OCI-LY7 (cell line): ENCODE data around the gene MAGEF1. TPM values are rescaled to one million over a fixed set of nuclear protein-coding genes. Genes with fewer than 3 reads are reported as not detected.
"Not testable (repeated sequence)": the region's sequence is repeated elsewhere in the genome, so short reads cannot be mapped to it uniquely, and the experiment has no call there.

Experiments
- BruUV-seq: library from RNA; stranded (reverse); fragments of 400-500 nt; replicated peaks from 2 replicates; lab custom pipeline; 2021; lab: Mats Ljungman, UMichigan
- CTCF ChIA-PET: fragments of 300-600 bp; sonication (Branson Sonifier 250); formaldehyde crosslinking; loops from one replicate; lab custom pipeline; 2022; ENCODE audit warnings: antibody characterized with exemption; ENCODE audit not compliant: unreplicated experiment; lab: Charles Lee
- POLR2A ChIA-PET: fragments of 300-600 bp; sonication (Branson Sonifier 250); formaldehyde crosslinking; loops from one replicate; lab custom pipeline; 2022; ENCODE audit warnings: antibody characterized with exemption; lab: Charles Lee
- DNase-seq: peaks from one replicate; pipeline ENCODE4 v3.0.0-alpha.2; 2015; ENCODE audit warnings: low spot score
- H2AFZ ChIP-seq: fragments of 200-600 bp; sonication (generic), shearing (Covaris generic); 2 replicates; pipeline ENCODE4 v1.6.1; 2014; ENCODE audit warnings: mild to moderate bottlenecking, antibody characterized with exemption, low read length, moderate library complexity
- H3K27ac ChIP-seq: fragments of 200-600 bp; sonication (generic); 2 replicates; pipeline ENCODE4 v1.5.1; 2014; ENCODE audit warnings: mixed run types, low read depth, mild to moderate bottlenecking, moderate library complexity, low read length, inconsistent platforms; ENCODE audit not compliant: poor library complexity, severe bottlenecking
- H3K36me3 ChIP-seq: fragments of 200-600 bp; sonication (generic); 2 replicates; pipeline ENCODE4 v1.6.1; 2014; ENCODE audit warnings: mild to moderate bottlenecking, antibody characterized with exemption, low read length, moderate library complexity, mixed read lengths; ENCODE audit not compliant: insufficient read depth
- H3K4me1 ChIP-seq: fragments of 200-600 bp; sonication (generic); 2 replicates; pipeline ENCODE4 v1.5.1; 2014; ENCODE audit warnings: mild to moderate bottlenecking, low read length; ENCODE audit not compliant: insufficient read depth, poor library complexity, severe bottlenecking
- H3K4me2 ChIP-seq: fragments of 200-600 bp; sonication (generic); 2 replicates; pipeline ENCODE4 v1.6.1; 2014; ENCODE audit warnings: mild to moderate bottlenecking, low read length
- H3K4me3 ChIP-seq: fragments of 200-600 bp; sonication (generic); 2 replicates; pipeline ENCODE4 v1.5.1; 2014; ENCODE audit warnings: mild to moderate bottlenecking, low read depth, low read length; ENCODE audit not compliant: poor library complexity, severe bottlenecking
- H3K79me2 ChIP-seq: fragments of 200-600 bp; sonication (generic); 2 replicates; pipeline ENCODE4 v1.6.1; 2016; ENCODE audit warnings: low read depth, mild to moderate bottlenecking, low read length, moderate library complexity, mixed read lengths; ENCODE audit not compliant: insufficient read depth
- H3K9me2 ChIP-seq: fragments of 200-600 bp; sonication (generic); 2 replicates; pipeline ENCODE4 v1.6.1; 2016; ENCODE audit warnings: mild to moderate bottlenecking, low read length, mixed read lengths; ENCODE audit not compliant: insufficient read depth
- H3K9me3 ChIP-seq: fragments of 200-600 bp; sonication (generic); 2 replicates; pipeline ENCODE4 v1.6.1; 2014; ENCODE audit warnings: mild to moderate bottlenecking, mixed run types, low read length, mixed read lengths
- H4K20me1 ChIP-seq: fragments of 200-600 bp; sonication (generic); 2 replicates; pipeline ENCODE4 v1.6.1; 2014; ENCODE audit warnings: mild to moderate bottlenecking, antibody characterized with exemption, low read length, moderate library complexity, mixed read lengths; ENCODE audit not compliant: insufficient read depth
- EZH2phosphoT487 ChIP-seq: fragments of 200-600 bp; sonication (generic); IDR thresholded peaks from 2 replicates; pipeline ENCODE4 v1.6.1; 2018; ENCODE audit warnings: low read depth, borderline replicate concordance, mild to moderate bottlenecking, mixed run types, antibody characterized with exemption, low read length, moderate library complexity, mixed read lengths
- intact Hi-C: fragments of 100-400 bp; cut with micrococcal nuclease; formaldehyde crosslinking; loops from one replicate; pipeline ENCODE4 v1.10.0; 2022; ENCODE audit not compliant: unreplicated experiment
- total RNA-seq, 2 experiments: library from RNA; depleted of rRNA in 1 of 2; stranded (reverse); fragments of >200 nt in 1 of 2; shearing (Covaris generic) in 1 of 2; gene quantifications; 2 replicates each; pipeline ENCODE4 v1.2.3, GENCODE V29; 2014 to 2022
- TF ChIP-seq, protein P1 (sequence below): fragments of 200-600 bp; sonication (generic); conservative IDR thresholded peaks from 2 replicates; pipeline ENCODE4 v1.5.1; 2014; ENCODE audit warnings: mild to moderate bottlenecking, antibody characterized with exemption, low read length, moderate library complexity, mixed read lengths

The MAGEF1 gene
- total RNA-seq, 2 experiments from 2014 or later, result 29.2 to 47.8 TPM

DNA sequence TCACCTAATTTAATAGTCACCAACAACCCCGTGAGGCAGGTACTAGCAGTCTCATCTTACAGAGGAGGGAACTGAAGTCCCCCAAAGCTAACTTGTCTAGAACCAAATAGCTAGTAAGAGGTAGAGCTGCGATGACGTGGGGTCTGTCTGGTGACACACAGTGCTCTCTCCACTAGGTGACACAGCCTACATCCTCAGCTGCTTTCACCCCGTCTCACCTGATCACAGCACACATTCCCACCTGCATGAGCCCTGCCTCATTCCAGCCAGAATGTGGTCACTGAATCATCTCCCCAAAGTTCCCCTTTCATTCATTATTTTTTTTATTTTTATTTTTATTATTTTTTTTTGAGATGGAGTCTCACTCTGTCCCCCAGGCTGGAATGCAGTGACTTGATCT is 21.3 kb upstream of the MAGEF1 start:
- no peak overlapping the region for H2AFZ ChIP-seq
- no peaks in the 10 kb centered on the region for H3K79me2 ChIP-seq
- no peak overlapping the region for H3K27ac ChIP-seq
- no peaks in the 10 kb centered on the region for H3K9me3 ChIP-seq
- intact Hi-C loops, result no loop called here
- no peak overlapping the region for H3K4me2 ChIP-seq
- H4K20me1 ChIP-seq, result no peaks in the 10 kb centered on the region
- CTCF ChIA-PET, result no interaction called here
- H3K4me3 ChIP-seq, result no peak overlapping the region
- H3K36me3 ChIP-seq, result no peaks in the 10 kb centered on the region
- BruUV-seq, result no TSS peak
- H3K4me1 ChIP-seq, result no peaks in the 10 kb centered on the region
- POLR2A ChIA-PET, result no interaction called here
- TF ChIP-seq, protein P1, sequence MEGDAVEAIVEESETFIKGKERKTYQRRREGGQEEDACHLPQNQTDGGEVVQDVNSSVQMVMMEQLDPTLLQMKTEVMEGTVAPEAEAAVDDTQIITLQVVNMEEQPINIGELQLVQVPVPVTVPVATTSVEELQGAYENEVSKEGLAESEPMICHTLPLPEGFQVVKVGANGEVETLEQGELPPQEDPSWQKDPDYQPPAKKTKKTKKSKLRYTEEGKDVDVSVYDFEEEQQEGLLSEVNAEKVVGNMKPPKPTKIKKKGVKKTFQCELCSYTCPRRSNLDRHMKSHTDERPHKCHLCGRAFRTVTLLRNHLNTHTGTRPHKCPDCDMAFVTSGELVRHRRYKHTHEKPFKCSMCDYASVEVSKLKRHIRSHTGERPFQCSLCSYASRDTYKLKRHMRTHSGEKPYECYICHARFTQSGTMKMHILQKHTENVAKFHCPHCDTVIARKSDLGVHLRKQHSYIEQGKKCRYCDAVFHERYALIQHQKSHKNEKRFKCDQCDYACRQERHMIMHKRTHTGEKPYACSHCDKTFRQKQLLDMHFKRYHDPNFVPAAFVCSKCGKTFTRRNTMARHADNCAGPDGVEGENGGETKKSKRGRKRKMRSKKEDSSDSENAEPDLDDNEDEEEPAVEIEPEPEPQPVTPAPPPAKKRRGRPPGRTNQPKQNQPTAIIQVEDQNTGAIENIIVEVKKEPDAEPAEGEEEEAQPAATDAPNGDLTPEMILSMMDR, result no peak
- TF ChIP-seq EZH2phosphoT487, result no peak
- no peaks in the 10 kb centered on the region for H3K9me2 ChIP-seq
- no peak for DNase-seq

DNA sequence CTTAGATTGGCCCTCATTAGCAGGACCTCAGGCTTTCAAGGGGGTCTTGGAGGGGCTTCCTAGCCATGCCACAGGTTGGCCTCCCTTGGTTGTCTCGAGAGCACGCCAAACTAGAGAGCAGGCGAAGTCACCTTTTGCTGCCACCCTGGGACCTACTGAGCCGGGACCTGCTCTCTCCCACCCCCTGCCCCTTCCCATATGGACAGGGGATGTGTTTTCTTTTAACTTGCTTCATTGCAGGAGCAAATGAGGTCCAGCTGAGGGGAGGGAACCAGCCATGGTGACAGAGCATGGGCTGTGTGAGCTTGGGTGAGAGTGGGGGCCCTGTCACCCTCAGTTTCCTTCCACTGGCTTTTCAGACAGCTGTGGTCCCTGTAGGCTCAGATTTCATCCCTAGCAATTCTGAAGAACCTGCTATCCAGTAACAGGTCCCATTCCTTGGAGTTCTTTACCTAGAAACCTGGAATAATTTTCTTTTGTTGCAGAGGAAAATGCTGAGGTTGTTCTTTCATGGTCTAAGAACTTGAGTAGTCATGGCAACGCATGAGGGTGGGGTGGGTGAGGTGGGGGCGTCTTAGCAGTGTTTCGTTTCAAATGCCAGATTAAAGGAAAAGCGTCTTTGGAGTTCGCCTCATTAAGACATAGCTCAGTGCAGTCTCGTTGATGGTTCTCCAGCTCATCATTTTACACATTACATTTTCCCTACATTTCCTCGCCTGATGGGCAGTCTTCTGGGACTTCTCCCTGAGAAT is 20.1 kb upstream of the MAGEF1 start:
- POLR2A ChIA-PET, result interaction anchor here (1.0 kb wide), 1 partner anchor 598 kb away, joined by 5 read pairs; no protein-coding TSS in a partner anchor
- Histone ChIP-seq H3K4me1 (no peaks in the 10 kb centered on the region), H4K20me1 (no peaks in the 10 kb centered on the region), H3K4me3 (no peak overlapping the region), H3K27ac (no peak overlapping the region), H3K9me3 (no peaks in the 10 kb centered on the region), H3K36me3 (no peaks in the 10 kb centered on the region), H3K9me2 (no peaks in the 10 kb centered on the region), H3K4me2 (no peak overlapping the region), H2AFZ (no peak overlapping the region), H3K79me2 (no peaks in the 10 kb centered on the region)
- intact Hi-C loops, result no loop called here
- CTCF ChIA-PET, result no interaction called here
- BruUV-seq, result no TSS peak
- no peak for TF ChIP-seq EZH2phosphoT487
- TF ChIP-seq, protein P1, result no peak
- DNase-seq, result no peak

DNA sequence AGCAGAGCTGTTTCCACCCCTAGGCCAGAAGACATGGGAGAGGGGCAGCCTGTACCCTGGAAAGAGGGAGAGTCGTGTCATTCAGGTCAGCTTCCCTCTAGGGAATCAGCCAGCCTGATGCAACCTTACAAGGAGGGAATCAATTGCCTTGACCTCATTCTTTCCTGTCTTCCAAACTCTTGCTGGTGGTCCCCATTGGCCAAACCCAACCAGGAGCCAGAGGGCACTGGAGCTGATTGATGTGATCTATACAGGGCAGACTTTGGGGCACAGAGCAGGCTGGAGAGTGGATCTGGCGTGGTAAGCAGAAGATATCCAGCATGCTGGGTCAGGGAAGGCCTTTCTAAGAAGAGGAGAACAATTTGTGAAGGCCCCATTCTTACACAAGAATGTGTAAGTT is 19.1 kb upstream of the MAGEF1 start:
- Histone ChIP-seq H3K4me2 (no peak overlapping the region), H3K4me1 (no peaks in the 10 kb centered on the region), H4K20me1 (no peaks in the 10 kb centered on the region), H3K27ac (no peak overlapping the region), H3K36me3 (no peaks in the 10 kb centered on the region), H3K79me2 (no peaks in the 10 kb centered on the region), H3K4me3 (no peak overlapping the region), H3K9me2 (no peaks in the 10 kb centered on the region), H3K9me3 (no peaks in the 10 kb centered on the region), H2AFZ (no peak overlapping the region)
- intact Hi-C loops, result no loop called here
- BruUV-seq, result no TSS peak
- ChIA-PET POLR2A (interaction anchor here (0.5 to 0.9 kb wide), 2 partner anchors 12 to 170 kb away, joined by 3 to 4 read pairs; no protein-coding TSS in a partner anchor), CTCF (no interaction called here)
- no peak for DNase-seq
- TF ChIP-seq EZH2phosphoT487, result no peak
- TF ChIP-seq, protein P1, result no peak

DNA sequence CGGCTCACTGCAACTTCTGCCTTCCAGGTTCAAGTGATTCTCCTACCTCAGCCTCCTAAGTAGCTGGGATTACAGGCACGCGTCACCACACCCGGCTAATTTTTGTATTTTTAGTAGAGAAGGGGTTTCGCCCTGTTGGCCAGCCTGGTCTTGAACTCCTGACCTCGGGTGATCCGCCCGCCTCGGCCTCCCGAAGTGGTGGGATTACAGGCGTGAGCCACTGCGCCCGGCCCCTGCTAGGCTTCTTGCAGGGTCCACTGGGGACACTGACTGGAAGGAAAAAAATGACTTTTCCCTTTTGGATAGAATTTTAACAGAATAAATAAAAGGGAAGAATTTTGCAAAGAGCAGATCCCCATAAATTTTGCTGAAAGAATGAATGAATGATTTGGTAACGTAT is 17.3 kb upstream of the MAGEF1 start:
- BruUV-seq, H3K36me3 ChIP-seq, H3K4me2 ChIP-seq, H3K4me1 ChIP-seq, H3K27ac ChIP-seq, H3K9me2 ChIP-seq, H3K4me3 ChIP-seq, POLR2A ChIA-PET, H2AFZ ChIP-seq, DNase-seq, CTCF ChIA-PET, H3K79me2 ChIP-seq, H3K9me3 ChIP-seq, H4K20me1 ChIP-seq, intact Hi-C loops: not testable (repeated sequence)
